Measurements from ENCODE around the gene TMEM101. TPM values are rescaled to one million over a fixed set of nuclear protein-coding genes. Genes with fewer than 3 reads are reported as not detected.
"Not testable (repeated sequence)": the region's sequence is repeated elsewhere in the genome, so short reads cannot be mapped to it uniquely, and the experiment has no call there.

TMEM101 gene
- total RNA-seq, 2 experiments from 2014 or later: 27.6 to 28.2 TPM

DNA sequence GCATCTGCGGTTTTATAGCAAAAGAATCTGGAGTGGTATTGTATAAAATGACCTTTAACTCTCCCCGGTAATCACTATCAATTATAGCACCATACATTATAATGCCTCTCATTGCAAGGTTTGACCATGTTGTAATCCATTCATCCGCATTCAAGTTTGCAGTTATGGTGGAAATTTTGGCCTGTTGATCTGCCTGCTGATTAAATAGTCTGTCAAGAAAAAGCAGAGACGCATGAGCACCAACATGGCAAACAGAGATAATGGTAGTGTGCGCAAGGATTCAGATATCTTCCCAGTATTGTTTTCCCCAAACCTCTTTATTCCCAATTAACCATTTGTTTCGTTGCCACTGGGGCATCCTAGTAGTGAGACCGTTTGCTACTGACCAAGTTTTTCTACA lies 6.5 kb upstream of the TMEM101 start:
- H3K27me3 Mint-ChIP-seq, H3K4me3 Mint-ChIP-seq, POLR2A ChIA-PET: not testable (repeated sequence)

DNA sequence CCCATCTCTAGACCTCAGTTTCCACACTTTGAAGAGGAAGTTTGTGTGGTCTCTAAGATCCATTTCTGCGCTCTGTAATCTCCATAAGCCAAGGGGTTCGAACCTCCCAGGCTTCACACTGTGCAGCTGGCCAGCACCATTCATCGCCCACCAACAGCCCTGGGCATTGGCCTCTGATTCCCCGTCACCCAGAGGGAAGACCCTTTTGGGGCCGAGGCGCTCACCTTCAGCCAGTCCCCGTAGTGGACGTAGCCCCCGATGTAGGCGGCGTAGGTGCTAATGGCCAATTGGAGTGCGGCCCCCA lies 678 bp downstream of the TMEM101 start:
- H3K27ac Mint-ChIP-seq: no peak overlapping the region
- peaks cover 11% of the 10 kb centered on the region for H3K36me3 Mint-ChIP-seq
- H3K4me1 Mint-ChIP-seq (ENCODE audit: low read depth): peaks cover 18% of the 10 kb centered on the region
- H3K27me3 Mint-ChIP-seq: no peaks in the 10 kb centered on the region
- ChIA-PET POLR2A (interaction anchor here (0.9 to 1.3 kb wide), 2 partner anchors 53 to 530 kb away, joined by 3 to 4 read pairs; partner anchors contain the start of genes DHX8 and LSM12), CTCF (interaction anchor here (0.7 to 1.3 kb wide), 2 partner anchors 8 to 70 kb away, joined by 3 to 5 read pairs; no protein-coding TSS in a partner anchor)
- intact Hi-C loops (cut with micrococcal nuclease): loop anchor here (2.0 kb wide), 1 partner anchor 57 kb away; the partner anchor contains the start of gene G6PC3
- no peaks in the 10 kb centered on the region for H3K9me3 Mint-ChIP-seq
- DNase-seq: no peak
- H3K4me3 Mint-ChIP-seq: peak overlapping the region; percentile 100

More for the DNA sequence above, 6.5 kb upstream of the TMEM101 start:
- CTCF ChIA-PET: interaction anchor here (0.7 to 1.3 kb wide), 2 partner anchors 20 to 87 kb away, joined by 3 to 8 read pairs; no protein-coding TSS in a partner anchor
- H3K27ac Mint-ChIP-seq; DNase-seq; H3K36me3 Mint-ChIP-seq; H3K4me1 Mint-ChIP-seq (ENCODE audit: low read depth); H3K9me3 Mint-ChIP-seq; intact Hi-C loops (cut with micrococcal nuclease): not testable (repeated sequence)

DNA sequence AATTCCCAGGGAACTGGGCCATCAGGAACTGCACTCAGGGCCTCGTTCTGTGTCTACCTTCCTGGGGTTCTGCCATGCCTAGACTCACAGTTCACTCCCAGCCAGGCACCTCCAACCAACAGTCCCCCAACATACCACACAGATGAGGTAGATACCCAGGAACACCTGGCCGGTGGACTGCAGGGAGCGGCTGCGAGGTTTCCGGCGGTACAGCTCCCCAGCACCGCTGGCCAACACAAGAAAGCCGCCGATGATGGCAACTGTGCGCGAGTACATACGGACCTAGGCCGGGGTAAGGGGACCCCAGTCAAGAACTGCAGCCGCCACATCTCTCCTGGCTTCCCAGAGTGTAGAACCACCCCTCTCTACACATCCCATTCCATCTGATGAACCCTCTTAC lies 1.9 kb downstream of the TMEM101 start:
- intact Hi-C loops (cut with micrococcal nuclease): no loop called here
- H3K27ac Mint-ChIP-seq: no peak overlapping the region
- ChIA-PET CTCF (interaction anchor here (0.6 kb wide), 1 partner anchor 123 kb away, joined by 3 read pairs; no protein-coding TSS in a partner anchor), POLR2A (no interaction called here)
- H3K27me3 Mint-ChIP-seq: no peaks in the 10 kb centered on the region
- H3K4me1 Mint-ChIP-seq (ENCODE audit: low read depth): peaks cover 27% of the 10 kb centered on the region
- H3K9me3 Mint-ChIP-seq: no peaks in the 10 kb centered on the region
- peaks cover 11% of the 10 kb centered on the region for H3K36me3 Mint-ChIP-seq
- no peak for DNase-seq
- peak overlapping the region; percentile 41 for H3K4me3 Mint-ChIP-seq

DNA sequence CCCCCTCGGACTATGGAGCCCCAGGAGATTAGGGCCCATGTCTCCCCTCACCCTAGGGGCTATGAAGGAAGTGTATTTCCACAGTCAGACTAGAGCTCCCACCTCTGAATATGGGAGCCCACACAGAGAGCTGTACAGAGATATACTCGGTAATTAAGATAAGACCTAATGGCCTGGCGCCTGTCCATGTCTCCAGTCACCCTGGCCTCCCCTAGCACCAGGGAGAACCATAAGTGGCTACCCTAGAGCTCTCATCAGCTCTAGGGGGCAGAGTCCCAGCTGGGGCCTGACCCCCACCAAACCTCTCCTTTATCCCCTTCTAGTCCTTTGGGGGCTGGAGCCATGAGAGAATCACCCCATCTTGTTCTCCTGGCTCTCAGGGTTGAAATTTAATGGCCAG lies 2.4 kb downstream of the TMEM101 start:
- Mint-ChIP-seq H3K36me3 (peaks cover 11% of the 10 kb centered on the region), H3K27me3 (no peaks in the 10 kb centered on the region), H3K9me3 (no peaks in the 10 kb centered on the region), H3K4me1 (ENCODE audit: low read depth) (peaks cover 31% of the 10 kb centered on the region), H3K27ac (no peak overlapping the region), H3K4me3 (no peak overlapping the region)
- DNase-seq: no peak
- ChIA-PET CTCF (interaction anchor here (0.6 kb wide), 1 partner anchor 123 kb away, joined by 3 read pairs; no protein-coding TSS in a partner anchor), POLR2A (no interaction called here)
- intact Hi-C loops (cut with micrococcal nuclease): no loop called here

DNA sequence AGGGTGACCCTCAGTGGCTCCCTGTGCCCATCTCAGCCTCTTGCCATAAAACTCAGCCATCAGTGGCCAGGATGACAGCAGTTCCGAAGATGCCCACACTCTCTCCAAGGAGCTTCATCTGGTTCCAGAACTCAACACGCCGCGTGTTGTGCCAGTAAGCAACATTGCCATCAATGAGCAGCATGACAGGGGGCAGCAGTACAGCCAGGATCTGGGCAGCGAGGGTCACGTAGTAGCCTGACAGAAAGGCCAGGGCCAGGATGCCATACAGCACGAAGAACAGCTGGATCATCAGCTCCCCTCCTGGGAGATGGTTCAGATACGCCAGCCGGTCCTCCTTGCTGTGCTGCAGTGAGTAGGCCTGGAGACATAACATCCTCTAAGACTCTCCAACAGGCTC lies 2.9 kb downstream of the TMEM101 start:
- peaks cover 31% of the 10 kb centered on the region for H3K4me1 Mint-ChIP-seq (ENCODE audit: low read depth)
- H3K27me3 Mint-ChIP-seq: no peaks in the 10 kb centered on the region
- no peak overlapping the region for H3K27ac Mint-ChIP-seq
- no peak overlapping the region for H3K4me3 Mint-ChIP-seq
- ChIA-PET POLR2A (no interaction called here), CTCF (no interaction called here)
- no peak for DNase-seq
- H3K9me3 Mint-ChIP-seq: no peaks in the 10 kb centered on the region
- intact Hi-C loops (cut with micrococcal nuclease): no loop called here
- peaks cover 11% of the 10 kb centered on the region for H3K36me3 Mint-ChIP-seq

DNA sequence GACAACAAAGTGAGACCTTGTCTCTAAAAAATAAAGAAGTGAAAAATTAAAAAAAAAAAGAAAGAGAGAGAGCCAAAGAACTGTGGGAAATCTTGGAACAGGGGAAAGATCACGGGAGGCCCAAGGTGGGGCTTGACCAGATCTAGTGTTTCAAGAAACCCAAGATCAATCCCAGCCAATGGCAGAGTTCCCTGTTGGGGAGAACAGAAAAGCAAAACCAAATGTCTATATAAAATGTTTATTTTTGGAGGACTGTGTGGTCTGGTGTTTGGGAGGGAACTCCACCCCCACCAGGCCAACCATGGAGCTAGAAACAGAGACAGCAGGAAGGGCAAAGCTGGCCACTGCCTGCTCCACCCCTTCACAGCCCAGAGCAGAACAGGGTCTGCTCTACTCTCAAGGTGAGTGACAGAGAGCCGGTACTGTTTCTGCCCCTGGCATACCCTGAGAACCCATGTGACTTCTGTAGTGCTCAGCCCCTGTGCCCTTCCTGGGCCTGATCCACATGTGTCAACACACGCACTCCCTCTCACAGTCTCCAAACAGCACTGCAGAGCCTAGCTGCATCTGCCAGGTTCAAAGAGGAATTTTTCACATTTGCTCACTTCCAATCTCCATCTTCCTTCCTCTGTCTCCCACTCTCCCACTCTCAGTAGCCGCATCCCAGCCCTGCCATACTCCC lies 3.7 kb downstream of the TMEM101 start:
- H3K4me1 Mint-ChIP-seq (ENCODE audit: low read depth): peaks cover 32% of the 10 kb centered on the region
- DNase-seq: no peak
- peaks cover under 1% of the 10 kb centered on the region for H3K27me3 Mint-ChIP-seq
- peaks cover 11% of the 10 kb centered on the region for H3K36me3 Mint-ChIP-seq
- H3K27ac Mint-ChIP-seq: no peak overlapping the region
- H3K4me3 Mint-ChIP-seq: no peak overlapping the region
- ChIA-PET CTCF (no interaction called here), POLR2A (interaction anchor here (0.7 kb wide), 1 partner anchor 18 kb away, joined by 3 read pairs; no protein-coding TSS in a partner anchor)
- intact Hi-C loops (cut with micrococcal nuclease): no loop called here
- H3K9me3 Mint-ChIP-seq: no peaks in the 10 kb centered on the region

DNA sequence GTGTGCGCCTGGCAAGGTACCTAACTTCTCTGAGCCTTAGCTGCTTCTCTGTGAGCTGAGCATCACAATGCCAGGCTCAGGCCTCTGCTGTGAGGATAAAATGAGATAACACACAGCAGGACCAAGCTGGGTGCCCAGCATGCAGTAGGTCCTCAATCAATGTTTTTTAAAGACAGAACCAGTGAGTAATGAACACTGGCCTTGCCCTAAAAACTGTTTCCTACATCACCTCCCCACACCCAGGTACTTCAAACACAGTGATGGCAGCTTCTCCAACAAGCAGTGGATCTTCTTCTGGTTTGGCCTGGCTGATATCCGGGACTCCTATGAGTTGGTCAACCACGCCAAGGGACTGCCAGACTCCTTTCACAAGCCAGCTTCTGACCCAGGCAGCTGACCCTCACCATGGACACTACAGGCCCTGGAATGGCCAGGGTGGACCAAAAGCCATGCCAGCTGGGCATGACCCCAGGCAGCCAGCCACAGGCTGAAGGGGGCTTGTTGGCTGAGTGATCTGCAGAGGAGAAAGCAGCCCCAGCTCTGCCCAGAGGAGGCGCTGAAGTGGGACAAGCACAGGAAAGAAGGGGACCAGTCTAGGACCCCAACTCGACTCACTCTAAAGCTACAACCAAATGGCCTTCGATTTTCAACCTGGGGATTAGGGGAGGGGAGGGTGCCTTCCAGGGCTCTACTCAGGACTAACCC lies 6.4 kb downstream of the TMEM101 start:
- CTCF ChIA-PET: interaction anchor here (0.6 to 1.8 kb wide), 9 partner anchors 10 to 196 kb away, joined by 3 to 6 read pairs (median 4); no protein-coding TSS in a partner anchor
- peak overlapping the region; percentile 86 for H3K4me3 Mint-ChIP-seq
- no peaks in the 10 kb centered on the region for H3K9me3 Mint-ChIP-seq
- H3K4me1 Mint-ChIP-seq (ENCODE audit: low read depth): peaks cover 24% of the 10 kb centered on the region
- H3K27ac Mint-ChIP-seq: no peak overlapping the region
- no peak for DNase-seq
- intact Hi-C loops (cut with micrococcal nuclease): loop anchor here (5.0 kb wide), 2 partner anchors 114 to 319 kb away; partner anchors contain the start of gene HDAC5
- POLR2A ChIA-PET: interaction anchor here (0.7 to 1.1 kb wide), 2 partner anchors 101 to 165 kb away, joined by 3 to 4 read pairs; partner anchors contain the start of gene MPP2
- peaks cover 6% of the 10 kb centered on the region for H3K27me3 Mint-ChIP-seq
- H3K36me3 Mint-ChIP-seq: peaks cover 7% of the 10 kb centered on the region

DNA sequence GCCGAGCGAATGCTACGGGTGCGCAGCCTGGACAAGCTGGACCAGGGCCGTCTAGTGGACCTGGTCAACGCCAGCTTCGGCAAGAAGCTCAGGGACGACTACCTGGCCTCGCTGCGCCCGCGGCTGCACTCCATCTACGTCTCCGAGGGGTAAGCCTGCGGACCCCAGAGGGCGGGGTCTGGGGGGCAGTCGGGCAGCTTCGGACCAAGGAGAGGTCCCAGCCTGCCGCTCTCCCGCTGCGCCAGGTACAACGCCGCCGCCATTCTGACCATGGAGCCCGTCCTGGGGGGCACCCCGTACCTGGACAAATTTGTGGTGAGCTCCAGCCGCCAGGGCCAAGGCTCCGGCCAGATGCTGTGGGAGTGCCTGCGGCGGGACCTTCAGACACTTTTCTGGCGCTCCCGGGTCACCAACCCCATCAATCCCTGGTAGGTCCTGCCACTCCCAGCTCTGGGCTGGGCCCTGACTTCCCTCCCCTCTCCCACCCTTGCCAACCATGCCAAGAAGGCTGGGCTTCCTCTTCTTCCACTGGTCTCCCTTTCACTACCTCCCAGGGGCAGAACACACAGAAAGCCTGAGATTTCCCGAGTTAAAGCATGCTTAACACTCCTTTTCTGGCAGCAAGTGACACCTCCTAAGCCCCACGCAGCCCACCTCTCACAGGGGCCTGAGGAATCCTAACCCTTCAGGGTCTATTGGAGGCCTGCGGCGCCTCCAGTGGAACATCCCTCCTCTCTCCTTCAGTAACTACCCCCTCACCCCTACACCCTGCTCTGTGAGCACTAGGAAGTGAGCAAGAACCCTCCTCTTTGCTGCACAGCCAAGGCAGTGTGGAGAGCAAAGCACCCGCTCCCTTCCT lies 7.2 kb downstream of the TMEM101 start:
- ChIA-PET CTCF (interaction anchor here (0.8 to 1.8 kb wide), 10 partner anchors 9 to 324 kb away, joined by 3 to 6 read pairs (median 4); no protein-coding TSS in a partner anchor), POLR2A (interaction anchor here (0.6 to 1.1 kb wide), 2 partner anchors 58 to 166 kb away, joined by 3 read pairs; no protein-coding TSS in a partner anchor)
- peaks cover 6% of the 10 kb centered on the region for H3K27me3 Mint-ChIP-seq
- H3K4me1 Mint-ChIP-seq (ENCODE audit: low read depth): peaks cover 19% of the 10 kb centered on the region
- no peak for DNase-seq
- peak overlapping the region; percentile 86 for H3K4me3 Mint-ChIP-seq
- intact Hi-C loops (cut with micrococcal nuclease): loop anchor here (2.0 to 5.0 kb wide), 3 partner anchors 59 to 320 kb away; partner anchors contain the start of genes HDAC5 and LSM12
- no peak overlapping the region for H3K27ac Mint-ChIP-seq
- no peaks in the 10 kb centered on the region for H3K9me3 Mint-ChIP-seq
- peaks cover 7% of the 10 kb centered on the region for H3K36me3 Mint-ChIP-seq

DNA sequence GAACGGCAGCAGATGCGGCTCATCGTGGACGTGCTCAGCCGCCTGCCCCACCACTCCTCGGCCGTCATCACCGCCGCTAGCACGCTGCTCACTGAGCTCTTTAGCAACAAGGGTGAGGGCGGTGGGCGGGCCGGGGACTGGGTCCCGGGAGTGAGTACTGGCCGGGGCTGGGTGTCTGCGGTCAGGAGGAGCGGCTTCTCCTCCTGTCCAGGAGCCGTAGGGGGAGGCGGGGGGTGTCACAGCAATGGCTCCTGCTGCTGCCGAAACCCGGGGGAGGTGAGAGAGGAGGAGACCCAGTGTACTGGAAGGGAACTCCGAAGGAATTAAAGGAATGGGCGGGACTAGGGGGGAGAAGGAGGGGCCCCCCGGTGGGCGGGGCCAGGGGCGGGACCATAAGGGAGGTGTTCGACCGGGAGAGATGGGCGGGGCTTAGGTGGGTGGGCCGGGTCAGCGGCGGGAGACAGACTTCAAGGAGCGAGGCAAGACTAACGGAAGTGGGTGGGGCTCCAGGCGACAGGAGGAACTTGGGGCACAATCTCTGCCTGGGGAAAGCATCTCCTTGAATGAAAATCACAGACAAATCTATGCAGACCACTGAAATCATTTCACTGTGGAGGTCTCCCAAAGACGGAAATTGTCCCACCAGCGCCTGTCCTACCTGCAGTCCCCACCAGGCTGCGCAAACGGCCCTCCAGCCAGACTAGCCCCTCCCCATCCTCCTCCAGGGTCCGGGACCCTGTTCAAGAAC lies 8.0 kb downstream of the TMEM101 start:
- Mint-ChIP-seq H3K36me3 (peaks cover 7% of the 10 kb centered on the region), H3K4me3 (peak overlapping the region; percentile 86), H3K27ac (peak overlapping the region; percentile 3), H3K9me3 (no peaks in the 10 kb centered on the region), H3K27me3 (peaks cover 6% of the 10 kb centered on the region), H3K4me1 (ENCODE audit: low read depth) (peaks cover 23% of the 10 kb centered on the region)
- intact Hi-C loops (cut with micrococcal nuclease): loop anchor here (1.0 to 5.0 kb wide), 4 partner anchors 60 to 321 kb away; partner anchors contain the start of genes HDAC5, LSM12 and TMUB2
- ChIA-PET POLR2A (interaction anchor here (0.6 kb wide), 1 partner anchor 59 kb away, joined by 3 read pairs; no protein-coding TSS in a partner anchor), CTCF (interaction anchor here (0.7 to 1.5 kb wide), 8 partner anchors 8 to 325 kb away, joined by 3 to 6 read pairs (median 4); partner anchors contain the start of gene TMEM101)
- peak; percentile 100 for DNase-seq

DNA sequence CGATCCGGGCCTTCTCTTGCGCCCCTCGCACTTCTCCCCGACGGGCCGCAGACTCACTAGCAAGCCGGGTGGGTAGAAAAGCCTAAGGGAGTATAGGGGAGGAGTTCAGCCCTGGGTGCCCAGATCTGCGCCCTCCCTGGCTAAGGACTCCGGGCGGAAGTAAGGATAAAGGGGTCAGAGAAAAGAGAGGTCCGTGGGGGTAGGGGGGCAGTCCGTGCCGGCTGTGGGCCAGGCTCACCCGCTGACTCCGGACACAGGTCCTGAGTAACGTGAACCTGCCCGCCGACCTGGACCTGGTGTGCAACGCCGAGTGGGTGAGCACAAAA lies 8.5 kb downstream of the TMEM101 start:
- POLR2A ChIA-PET: no interaction called here

More for the DNA sequence above, 8.5 kb downstream of the TMEM101 start:
- peak overlapping the region; percentile 3 for H3K27ac Mint-ChIP-seq
- no peaks in the 10 kb centered on the region for H3K9me3 Mint-ChIP-seq
- H3K27me3 Mint-ChIP-seq: peaks cover 6% of the 10 kb centered on the region
- peaks cover 4% of the 10 kb centered on the region for H3K36me3 Mint-ChIP-seq
- peak overlapping the region; percentile 86 for H3K4me3 Mint-ChIP-seq
- intact Hi-C loops (cut with micrococcal nuclease): loop anchor here (1.0 to 5.0 kb wide), 4 partner anchors 61 to 321 kb away; partner anchors contain the start of genes HDAC5, LSM12 and TMUB2
- CTCF ChIA-PET: interaction anchor here (0.7 to 1.4 kb wide), 3 partner anchors 9 to 62 kb away, joined by 3 to 5 read pairs (median 4); partner anchors contain the start of gene TMEM101
- DNase-seq: no peak
- peaks cover 24% of the 10 kb centered on the region for H3K4me1 Mint-ChIP-seq (ENCODE audit: low read depth)
